H4 (cell line): Measurements from ENCODE around the gene RNU6-9. TPM values are rescaled to one million over a fixed set of nuclear protein-coding genes. Genes with fewer than 3 reads are reported as not detected.

Experiments used
- DNase-seq: peaks from one replicate; pipeline ENCODE4 v3.0.0-alpha.2; 2015; ENCODE audit warnings: low spot score
- total RNA-seq: library from RNA; depleted of rRNA; stranded (reverse); fragments of >200 nt; shearing (Covaris generic); gene quantifications from 2 replicates; pipeline ENCODE4 v1.2.3, GENCODE V29; 2014

The RNU6-9 gene
- total RNA-seq, 1 experiment from 2014 or later: not detected

DNA sequence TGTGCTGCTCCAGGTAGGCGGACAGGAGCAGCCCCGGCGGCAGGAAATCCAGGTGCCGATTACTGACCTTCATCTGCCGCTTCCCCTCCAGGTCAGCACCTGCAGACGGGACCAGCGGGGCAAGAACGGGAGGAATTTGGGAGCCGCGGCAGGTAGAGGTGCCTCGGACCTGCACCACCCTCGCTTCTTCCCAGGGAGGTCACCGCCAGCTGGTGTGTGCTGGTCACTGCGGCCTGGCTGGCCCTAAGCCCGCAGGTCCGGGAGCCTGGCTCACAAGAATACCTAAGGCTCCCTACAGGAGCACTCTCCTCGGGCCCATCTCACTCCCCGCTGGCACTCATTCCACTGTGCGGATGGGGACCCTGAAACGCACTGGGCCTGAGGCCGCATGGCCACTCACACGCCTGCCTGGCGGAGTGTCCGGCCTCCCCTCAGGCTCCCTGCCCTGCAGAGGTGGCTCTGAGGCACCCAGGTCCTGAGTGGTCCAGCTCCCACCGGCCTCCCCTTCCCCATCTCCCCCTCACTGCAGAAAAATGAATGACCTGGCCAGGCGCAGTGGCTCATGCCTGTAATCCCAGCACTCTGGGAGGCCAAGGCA, 4.3 kb downstream of the RNU6-9 start:
- no peak for DNase-seq

DNA sequence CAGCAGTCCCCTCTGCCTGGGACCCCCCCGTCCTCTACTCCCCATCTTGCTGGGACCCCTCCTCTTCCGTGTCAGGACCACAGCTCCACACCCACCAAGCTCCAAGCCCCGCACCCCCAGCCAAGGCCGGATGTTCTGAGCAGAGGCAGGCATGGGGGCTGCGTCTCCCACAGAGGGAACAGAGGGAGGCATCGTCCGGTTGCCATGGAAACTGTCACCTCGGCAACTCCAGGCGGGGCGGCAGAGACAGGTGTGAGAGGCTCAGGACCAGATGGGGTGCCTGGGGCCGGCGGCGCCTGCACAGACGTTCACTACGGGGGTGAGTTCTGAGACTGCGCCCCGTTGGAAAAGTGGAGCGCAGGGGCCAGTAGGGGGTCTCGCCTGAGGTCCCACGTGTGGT, 5.4 kb downstream of the RNU6-9 start:
- no peak for DNase-seq

DNA sequence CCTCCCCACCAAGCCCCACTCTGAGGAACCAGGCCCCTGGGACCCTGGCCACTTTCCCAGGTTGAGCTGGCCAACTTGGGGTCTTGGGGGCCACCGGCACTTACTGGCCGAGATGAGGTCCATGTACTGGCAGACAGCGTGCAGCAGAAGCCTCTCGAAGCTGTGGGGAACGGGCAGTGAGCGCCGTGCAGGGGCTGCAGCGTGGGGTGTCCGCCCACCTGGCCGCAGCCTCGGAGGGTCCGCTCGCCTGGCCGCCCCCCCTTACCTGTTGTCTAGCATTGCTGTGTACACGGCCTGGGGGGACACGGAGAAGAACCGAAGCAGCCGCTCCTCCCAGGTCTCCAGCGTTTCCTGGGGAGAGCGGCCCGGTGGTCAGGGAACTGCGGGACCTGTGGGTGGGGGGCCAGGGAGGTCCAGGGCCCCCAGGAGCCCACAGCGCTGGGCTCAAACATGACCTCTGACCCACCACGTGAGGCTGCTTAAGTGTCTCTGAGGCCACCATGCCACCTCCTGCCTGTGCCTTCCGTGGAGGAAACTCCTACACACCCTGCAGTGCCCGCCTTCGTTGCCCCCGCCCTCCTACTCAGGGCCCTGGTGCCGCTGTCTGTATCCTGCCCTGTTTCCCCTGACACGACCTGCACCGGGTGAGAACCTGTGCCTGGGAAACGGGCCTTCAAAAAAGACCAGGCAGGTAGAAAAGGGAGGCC, 6.2 kb downstream of the RNU6-9 start:
- DNase-seq: no peak

DNA sequence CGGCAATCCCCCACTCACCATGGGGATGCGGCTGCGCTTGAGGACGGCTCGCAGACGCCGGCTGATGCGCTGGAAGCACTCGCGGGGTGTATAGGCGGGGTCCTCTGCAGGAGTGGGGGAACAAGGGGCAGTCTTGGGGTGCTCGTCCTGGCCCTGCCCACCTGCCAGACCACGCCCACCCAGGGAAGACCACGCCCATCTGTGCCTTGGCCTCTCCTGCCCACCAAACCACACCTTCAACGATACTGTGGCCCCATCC, 6.7 kb downstream of the RNU6-9 start:
- no peak for DNase-seq

DNA sequence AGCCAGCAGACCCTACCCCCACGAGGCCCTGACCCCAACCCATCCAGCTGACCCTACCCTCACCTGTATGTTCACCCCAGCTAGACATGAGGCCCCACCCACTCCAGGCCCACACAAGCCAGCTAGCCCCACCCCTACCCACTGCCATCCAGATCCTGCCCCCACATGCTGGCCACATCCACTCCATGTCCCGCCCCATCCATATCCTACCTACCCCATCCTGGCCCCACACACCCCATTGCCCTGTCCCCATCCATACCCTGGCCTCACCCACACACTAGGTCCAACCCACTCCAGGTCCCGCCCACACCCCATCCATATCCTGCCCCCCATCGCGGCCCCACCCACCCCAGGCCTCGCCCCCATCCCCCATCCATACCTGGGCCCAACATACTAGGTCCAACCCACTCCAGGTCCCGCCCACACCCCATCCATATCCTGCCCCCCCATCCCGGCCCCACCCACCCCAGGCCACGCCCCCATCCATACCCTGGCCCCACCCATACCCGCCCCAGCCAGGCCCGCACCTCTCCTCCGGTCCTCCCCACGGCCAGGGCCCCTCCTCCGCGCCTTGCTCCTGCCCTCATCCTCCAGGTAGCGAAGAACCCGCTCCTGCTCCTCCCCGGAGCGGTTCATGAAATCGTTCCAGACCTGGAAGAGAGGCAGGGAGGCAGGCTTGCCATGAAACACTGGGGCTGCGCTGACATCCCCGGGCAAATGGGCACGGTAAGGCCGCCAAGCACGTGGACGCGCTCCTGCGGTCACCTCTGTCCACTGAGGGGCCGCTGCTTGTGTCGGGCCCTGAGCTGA, 7.2 kb downstream of the RNU6-9 start:
- no peak for DNase-seq

DNA sequence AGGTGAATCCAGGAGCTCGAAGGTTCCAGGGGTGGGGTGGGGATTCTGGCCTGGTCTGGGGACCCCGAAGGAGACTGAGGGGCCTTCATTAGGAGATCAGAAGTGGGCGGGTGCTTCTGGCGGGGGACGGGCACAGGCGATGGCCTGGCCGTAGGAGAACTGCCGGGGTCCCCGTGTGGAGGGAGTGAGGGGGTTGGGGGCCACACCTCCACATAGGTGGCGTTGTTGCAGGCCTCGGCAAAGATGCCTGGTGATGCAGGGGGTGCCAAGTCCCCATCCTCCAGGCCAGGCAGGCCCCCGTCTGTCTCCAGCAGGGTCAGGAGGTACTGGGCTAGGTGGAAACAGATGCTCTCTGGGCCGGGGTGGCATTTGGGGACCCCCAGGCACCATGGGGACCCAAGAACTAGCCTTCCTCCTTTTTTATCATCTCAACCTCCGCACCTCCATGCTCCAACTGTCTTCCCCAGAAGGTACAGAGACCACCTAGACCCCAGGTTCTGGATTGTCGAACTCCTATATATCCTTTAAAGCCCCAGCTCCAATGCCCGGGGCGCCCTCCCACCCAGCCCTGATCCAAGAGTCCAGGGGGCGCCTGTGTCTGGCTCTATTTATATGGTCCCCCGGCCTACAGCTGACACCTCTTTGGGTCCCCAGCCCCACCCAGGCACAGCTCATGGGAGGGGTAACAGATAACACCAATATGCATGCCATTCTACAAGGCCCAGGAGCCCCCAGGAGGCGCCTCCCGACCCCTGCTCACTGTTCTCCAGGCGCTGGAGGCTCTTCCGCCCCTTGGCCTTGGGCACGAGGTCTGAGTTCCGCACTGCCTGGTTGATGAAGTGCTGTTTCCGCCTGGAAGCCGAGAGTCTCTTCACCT, 8.2 kb downstream of the RNU6-9 start:
- DNase-seq: no peak

DNA sequence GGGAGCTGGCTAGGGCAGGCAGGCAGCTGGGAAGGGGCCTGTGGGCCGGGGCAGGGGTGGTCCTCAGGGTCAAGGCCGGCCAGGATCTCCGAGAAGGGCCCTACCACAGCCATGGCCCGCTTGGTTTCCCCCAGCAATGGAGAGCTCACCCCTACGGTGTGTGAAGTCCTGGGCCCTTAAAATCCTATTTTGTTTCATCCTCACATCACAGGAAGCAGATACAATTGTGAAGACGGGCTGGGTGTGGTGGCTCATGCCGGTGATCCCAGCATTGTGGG, 8.7 kb downstream of the RNU6-9 start:
- DNase-seq: no peak

DNA sequence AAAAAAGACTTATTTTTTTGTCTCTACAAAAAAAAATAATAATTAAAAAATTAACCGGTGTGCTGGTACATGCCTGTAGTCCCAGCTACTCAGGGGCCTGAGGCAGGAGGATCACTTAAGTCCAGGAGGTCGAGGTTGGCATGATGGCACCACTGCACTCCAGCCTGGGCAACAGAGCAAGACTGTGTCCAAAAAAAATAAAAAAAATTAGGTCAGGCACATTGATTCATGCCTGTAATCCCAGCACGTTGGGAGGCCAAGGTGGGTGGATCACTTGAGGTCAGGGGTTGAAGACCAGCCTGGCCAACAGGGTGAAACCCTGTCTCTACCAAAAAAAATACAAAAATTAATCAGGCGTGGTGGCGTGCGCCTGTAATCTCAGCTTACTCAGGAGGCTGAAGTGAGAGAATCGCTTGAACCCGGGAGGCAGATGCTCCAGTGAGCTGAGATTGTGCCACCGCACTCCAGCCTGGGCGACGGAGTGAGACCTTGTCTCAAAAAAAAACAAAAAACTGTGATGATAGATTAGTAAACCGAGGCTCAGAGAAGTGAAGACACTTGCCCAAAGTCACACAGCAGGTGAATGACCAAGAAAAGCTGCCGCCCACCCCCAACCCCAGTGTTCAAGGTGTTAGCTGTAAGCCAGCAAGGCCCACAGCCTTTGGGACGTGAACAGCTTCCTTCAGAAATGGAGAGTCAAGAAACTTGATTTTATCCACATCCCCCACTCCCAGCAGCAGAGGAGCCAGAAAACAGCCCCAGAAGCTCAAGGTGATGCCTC, 9.4 kb downstream of the RNU6-9 start:
- DNase-seq: no peak

DNA sequence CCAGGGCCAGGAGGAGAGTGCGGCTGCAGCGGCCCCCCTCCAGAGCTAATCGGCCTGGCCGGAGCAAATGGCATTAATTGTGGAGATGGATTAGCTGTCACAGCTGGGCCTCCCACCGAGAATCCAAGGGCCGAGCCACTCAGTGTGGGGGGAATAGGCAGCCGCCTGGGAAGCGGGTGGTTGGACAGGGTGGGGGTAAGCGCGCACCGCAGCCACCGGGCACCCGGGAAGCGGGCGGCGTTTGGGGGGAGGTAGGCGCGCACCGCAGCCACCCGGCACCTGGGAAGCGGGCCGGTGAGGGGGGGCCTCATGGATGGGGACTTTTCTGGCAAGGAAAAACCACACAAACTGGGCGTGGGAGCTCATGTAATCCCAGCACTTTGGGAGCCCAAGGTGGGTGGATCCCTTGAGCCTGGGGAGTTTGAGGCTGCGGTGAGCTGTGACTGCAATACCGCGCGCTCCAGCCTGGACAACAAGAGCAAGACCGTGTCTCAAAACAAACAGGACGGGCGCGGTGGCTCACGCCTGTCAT, 10.0 kb downstream of the RNU6-9 start:
- DNase-seq: peak; percentile 40

DNA sequence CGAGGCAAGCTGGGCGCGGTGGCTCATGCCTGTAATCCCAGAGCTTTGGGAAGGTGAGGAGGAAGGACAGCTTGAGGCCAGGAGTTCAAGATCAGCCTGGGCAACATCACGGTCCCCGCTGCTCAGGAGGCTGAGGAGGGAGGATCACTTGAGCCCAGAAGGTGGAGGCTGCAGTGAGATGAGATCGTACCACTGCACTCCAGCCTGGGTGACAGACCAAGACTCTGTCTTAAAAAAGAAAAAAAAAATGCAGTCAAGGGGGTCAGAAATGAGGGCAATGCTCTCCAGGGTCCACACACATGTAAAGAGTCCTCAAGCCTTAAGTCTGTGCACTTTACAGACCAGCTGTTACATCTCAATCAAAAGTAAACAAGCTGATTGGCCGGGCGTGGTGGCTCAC, 11.3 kb downstream of the RNU6-9 start:
- no peak for DNase-seq

DNA sequence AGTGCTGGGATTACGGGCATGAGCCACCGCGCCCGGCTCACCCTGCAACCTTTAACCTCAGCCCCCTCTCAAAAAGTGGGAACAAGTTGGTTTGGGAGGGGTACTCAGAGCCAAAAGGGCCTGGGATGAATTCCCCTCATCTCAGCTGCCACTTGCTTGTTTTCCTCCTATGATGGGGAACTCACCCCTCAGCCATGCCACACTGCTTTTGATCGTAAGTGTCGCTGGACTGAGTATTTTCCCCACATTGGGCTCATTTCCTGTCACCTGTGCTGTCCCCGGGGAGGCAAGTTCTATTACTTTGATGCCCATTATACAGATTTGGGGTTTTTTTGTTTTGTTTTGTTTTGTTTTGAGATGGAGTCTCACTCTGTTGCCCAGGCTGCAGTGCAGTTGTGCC, 13.2 kb downstream of the RNU6-9 start:
- no peak for DNase-seq

DNA sequence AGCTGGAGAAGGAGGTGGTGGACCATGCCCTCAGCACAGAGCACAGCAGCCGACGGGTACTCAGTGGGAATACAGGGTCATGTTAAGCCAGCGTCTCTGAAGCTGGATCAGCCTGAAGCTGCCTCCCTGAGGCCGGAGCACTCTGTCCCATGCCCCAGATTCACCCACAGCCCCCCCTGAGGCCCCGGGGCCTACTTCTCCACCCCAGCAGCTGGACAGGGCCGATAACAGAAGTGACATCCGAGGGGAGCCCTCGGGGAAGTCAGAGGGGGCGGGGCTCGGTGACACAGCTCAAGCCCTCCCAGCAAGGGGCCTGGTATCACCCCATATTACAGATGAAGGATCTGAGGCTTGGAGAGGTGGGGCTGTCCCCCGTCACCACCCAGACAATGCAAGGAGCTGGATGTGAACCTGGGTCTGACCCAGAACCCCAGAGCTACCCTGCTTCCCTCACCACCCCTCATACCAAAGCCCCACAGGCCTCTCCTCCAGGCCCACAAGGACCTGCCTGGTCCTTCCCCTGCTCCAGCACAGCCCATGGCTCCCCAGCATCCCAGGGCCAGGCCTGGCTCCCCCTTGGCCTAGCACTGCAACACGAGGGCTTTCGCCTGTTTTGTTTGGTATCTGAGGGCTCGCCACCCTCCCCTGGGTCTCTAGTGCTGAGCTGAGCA, 14.0 kb downstream of the RNU6-9 start:
- DNase-seq: no peak

DNA sequence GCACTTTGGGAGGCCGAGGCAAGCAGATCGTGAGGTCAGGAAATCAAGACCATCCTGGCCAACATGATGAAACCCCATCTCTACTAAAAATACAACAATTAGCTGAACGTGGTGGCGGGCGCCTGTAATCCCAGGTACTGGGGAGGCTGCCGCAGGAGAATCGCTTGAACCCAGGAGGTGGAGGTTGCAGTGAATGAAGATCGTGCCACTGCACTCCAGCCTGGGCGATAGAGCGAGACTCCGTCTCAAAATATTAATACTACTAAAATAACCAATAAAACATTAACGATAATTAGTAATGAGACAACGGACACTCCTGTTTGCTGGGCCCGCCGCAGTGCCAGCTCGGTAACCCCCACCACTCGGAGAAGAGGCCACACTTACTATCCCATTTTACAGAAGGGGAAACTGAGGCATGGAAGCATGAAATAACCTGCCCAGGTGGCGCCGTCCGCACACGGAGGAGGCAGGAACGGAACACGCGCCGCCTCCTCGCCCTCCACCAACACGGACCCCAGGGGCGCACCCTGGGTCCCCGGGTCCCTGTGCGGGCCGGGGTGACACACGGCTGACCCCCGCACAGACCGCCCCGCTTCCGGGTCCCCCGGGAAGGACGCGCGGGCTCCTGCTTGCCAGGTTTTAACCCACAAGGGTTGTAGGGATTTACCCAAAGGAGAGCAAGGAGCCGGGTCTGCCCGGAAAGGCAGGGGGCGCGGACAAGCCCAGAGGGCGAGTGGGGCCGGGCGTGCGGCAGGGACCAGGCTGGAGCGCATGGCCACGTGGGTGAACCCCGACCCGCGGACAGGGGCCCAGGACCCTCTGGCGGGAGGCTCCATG, 18.1 kb downstream of the RNU6-9 start:
- DNase-seq: no peak

DNA sequence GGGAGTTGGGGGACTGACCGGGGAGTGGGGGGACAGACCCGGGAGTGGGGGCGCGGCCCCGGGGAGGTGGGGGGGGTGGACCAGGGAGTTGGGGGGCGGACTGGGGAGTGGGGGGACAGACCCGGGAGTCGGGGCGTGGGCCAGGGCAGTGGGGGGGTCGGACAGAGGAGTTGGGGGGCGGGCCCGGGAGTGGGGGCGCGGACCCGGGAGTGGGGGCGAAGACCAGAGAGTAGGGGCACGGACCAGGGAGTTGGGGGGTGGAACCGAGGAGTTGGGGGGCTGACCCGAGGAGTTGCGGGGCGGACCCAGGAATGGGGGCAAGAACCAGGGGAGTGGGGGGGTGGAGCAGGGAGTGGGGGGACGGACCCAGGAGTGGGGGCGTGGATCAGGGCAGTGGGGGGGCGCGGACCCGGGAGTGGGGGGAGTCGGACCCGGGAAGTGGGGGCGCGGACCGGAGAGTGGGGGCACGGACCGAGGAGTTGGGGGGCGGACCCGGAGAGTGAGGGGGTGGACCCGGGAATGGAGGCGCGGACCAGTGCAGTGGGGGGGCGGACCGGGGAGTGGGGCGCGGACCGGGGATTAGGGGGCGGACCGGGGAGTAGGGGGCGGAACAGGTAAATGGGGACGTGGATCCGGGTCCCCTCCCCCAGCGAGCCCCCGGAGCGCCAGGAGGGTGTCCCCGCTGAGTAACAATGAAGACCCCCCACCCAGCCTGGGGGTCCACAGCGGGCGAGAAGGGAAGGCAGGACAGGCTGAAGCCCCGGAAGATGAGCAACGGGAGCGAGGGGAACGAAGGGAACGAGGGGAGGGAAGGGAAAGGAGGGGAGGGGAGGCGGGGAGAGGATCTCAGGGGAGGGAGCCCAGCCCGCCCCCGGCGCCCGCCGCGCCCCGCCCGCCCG, 19.1 kb downstream of the RNU6-9 start:
- DNase-seq: no peak

DNA sequence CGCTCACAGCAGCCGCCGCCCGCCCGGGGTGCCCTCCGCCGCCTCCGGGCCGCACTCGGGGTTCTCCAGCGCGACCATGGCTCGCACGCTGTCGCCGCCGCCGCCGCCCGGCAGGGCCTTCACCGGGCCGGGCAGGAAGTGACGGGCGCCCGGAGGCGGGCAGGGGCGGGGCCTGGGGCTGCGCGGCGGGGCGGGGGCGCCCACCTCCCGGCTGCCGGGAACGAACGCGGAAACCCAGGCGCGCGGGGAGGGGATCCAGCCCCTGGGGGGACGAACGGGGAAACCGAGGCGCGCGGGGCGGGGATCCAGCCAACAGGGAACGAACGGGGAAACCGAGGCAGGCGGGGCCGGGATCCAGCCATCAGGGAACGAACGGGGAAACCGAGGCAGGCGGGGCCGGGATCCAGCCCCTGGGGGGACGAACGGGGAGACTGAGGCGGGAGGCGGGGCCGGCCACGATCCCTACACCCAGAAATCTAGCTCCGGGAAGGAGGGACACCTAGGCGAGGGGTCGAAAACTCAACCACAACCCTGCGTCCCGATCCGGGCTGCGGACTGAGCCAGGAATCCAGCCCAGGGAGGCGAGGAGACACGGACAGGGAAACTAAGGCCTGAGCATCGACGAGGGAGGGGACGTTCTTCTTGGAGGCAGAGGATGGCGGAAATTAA, 19.9 kb downstream of the RNU6-9 start, which contains the start of gene R3HDM4:
TSS of gene R3HDM4 (minus strand) at position 140 of the 669 bp plus-strand sequence. CDS start at position 78, 62 bp downstream.
- DNase-seq: no peak

DNA sequence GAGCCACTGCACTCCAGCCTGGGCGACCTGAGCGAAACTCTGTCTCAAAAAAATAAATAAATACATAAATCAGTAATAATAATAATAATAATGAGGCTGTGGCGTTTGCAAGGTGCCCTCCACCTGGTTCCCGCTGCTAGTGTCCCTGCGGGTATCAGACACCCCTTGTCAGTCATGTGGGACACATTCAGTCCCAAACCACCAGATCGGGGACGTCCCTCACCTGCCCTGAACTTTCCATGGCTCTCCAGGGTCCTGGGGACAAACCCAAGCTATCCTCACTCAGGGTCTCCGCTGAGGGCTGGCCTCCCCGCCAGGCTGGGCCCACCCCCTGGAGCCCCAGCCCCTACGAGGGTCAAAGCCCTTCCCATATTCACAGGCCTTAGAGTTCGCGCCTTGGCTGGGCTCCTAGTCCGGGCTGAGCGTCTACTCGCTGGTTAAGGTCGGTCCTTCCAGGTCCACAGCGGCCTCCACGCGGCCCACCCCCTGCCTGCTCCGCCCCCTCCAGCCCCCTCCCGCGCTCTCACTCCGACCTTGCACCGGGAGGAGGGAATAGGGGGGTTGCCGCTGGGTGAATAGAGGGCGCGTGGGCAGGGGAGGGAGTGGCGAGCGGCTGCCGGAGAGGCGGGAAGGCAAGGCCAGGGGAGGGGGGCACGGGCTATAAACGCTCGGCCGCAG, 23.5 kb downstream of the RNU6-9 start:
- DNase-seq: no peak

DNA sequence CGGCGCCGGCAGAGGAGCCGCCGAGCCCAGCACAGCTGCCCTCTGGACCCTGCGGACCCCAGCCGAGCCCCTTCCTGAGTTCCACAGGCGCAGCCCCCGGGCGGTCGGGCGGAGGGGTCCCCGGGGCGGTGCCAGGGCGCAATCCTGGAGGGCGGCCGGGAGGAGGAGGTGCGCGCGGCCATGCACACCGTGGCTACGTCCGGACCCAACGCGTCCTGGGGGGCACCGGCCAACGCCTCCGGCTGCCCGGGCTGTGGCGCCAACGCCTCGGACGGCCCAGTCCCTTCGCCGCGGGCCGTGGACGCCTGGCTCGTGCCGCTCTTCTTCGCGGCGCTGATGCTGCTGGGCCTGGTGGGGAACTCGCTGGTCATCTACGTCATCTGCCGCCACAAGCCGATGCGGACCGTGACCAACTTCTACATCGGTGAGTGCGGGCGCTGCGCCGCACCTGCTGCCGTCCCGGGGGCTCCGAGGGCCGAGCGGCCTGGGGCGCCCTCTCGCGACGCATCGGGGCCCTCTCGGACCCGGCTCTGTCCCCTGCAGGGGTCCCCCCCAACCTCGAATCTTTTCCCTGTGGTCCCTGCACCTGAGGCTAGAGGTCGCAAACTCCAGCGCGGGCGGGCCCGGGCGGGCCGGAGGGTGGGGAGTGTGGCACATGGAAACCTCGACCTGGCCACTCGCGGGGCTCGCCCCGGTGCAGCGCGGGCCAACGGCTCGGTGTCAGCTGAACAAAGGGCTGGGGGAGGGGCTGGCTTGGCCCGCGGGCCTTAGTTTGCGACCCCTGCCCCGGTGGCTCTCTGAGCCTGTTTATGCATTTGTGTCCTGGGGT, 24.3 kb downstream of the RNU6-9 start, which contains the start of gene KISS1R:
TSS of gene KISS1R (plus strand) at position 11 of the 829 bp plus-strand sequence. CDS start at position 181, 170 bp downstream.
- DNase-seq: no peak
